Measurements from ENCODE around the gene ZNF486.
"Not testable (repeated sequence)": the region's sequence is repeated elsewhere in the genome, so short reads cannot be mapped to it uniquely, and the experiment has no call there.

The ZNF486 gene

DNA sequence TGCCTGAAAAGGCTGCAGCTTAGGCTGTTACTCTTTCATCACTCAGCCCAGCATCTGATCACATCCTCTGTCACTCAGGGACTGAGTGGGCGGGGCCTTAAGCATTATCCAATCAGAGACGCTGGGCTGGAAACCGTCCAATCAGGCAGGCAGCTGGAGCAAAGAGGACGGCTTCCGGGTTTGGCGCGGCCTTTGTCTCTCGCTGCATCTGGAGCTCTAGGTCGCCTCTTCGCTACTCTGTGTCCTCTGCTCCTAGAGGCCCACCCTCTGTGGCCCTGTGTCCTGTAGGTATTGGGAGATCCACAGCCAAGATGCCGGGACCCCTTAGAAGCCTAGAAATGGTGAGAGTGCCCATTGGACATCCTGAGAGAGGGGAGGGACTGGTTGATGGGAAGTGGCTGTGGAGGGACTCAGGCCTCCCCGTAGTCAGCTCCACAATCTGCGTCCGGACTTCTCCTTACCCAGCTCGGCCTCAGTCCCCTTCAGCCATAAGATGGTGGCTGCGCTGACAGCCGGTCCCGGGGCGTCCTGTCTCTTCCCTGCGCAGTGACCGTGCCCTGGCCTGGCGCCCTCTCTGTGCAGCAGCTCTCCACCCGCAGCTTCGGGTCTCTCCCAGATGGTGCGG is at the start of gene ZNF486:
Gene ZNF486 (plus strand): TSS at position 195 of the 625 bp plus-strand sequence. CDS start 117 bp downstream, at position 312.
- DNase-seq: peak; percentile 79

DNA sequence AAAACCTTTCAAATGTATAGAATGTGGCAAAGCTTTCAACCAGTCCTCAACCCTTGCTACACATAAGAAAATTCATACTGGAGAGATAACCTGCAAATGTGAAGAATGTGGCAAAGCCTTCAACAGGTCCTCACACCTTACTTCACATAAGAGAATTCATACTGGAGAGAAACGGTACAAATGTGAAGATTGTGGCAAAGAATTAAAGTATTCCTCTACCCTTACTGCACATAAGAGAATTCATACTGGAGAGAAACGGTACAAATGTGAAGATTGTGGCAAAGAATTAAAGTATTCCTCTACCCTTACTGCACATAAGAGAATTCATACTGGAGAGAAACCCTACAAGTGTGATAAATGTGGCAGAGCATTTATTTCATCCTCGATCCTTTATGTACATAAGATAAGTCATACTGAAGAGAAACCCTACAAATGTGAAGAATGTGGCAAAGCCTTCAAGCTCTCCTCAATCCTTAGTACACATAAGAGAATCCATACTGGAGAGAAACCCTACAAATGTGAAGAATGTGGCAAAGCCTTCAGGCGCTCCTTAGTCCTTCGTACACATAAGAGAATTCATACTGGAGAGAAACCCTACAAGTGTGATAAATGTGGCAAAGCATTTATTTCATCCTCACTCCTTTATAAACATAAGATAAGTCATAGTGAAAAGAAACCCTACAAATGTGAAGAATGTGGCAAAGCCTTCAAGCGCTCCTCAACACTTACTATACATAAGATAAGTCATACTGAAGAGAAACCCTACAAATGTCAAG is 48.8 kb upstream of the ZNF486 start:
- DNase-seq: not testable (repeated sequence)

DNA sequence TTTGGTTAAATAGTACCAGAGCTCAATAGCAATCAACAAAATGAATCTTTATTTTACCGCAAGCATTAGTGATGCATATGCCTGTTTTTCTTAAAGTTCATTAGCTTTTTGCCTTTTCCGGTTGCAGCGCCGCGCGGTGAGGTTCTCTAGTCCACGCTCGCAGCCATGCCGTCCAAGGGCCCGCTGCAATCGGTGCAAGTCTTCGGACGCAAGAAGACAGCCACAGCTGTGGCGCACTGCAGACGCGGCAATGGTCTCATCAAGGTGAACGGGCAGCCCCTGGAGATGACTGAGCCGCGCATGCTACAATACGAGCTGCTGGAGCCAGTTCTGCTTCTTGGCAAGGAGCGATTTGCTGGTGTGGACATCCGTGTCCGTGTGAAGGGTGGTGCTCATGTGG is 42.1 kb upstream of the ZNF486 start:
- DNase-seq: no peak

DNA sequence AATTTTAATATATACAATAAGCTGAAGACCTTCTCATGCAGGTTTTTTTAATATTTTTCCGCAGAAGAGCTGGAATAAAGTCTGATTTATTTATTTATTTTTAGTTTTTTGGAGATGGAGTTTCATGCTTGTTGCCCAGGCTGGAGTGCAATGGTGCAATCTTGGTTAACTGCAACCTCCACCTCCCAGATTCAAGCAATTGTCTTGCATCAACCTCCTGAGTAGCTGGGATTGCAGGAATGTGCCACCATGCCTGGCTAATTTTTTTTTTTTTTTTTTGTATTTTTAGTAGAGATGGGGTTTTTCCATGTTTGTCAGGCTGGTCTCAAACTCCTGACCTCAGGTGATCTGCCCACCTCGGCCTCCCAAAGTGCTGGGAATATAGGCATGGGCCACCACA is 34.1 kb upstream of the ZNF486 start:
- not testable (repeated sequence) for DNase-seq

- DNase-seq: not testable (repeated sequence)
These were observed 29.3 kb upstream of the ZNF486 start for GRCh38 chr19:20137714-20138113.

- DNase-seq: no peak
These were observed 15.3 kb upstream of the ZNF486 start for GRCh38 chr19:20151617-20152145.

- DNase-seq: not testable (repeated sequence)
These were observed 14.5 kb upstream of the ZNF486 start for GRCh38 chr19:20152506-20152905.

- DNase-seq: no peak
These were observed 13.7 kb upstream of the ZNF486 start for GRCh38 chr19:20153281-20153680.

GRCh38 chr19:20154636-20155035 is 12.4 kb upstream of the ZNF486 start:
- no peak for DNase-seq

DNA sequence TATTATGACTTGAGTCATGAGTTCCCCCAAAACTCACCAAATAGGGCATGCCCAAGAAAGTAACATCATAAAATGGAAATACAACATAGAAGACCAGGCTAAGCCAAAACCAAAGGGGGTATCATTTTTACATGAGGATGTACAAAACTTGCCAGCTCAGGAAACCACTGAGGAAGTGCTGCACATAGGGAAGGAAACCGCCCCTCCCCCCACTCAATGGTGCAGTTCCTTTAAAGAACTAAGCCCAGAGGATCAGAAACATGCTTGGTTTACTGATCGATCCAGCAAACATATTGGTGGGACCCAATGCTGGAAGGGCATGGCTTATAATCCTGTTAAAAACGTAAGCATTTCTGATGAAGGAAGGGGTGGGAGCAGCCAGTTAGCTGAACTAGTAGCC is 4.2 kb upstream of the ZNF486 start:
- DNase-seq: no peak

DNA sequence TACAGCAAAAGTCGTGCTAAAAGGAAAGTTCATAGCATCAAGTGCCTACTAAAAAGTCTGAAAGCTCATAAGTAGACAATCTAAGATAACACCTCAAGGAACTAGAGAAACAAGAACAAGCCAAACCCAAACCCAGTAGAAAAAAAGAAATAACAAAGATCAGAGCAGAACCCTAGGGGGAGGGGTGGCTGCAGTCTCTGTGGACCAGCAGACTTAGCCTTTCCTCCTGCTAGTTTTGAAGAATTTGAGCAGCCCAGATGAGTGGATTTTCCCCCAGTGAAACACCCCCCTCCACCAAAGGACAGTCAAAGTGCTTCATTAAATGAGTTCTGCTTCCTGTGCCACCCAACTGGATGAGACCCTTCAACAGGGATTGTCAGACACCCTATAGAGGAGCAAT is 2.6 kb upstream of the ZNF486 start:
- DNase-seq: no peak

DNA sequence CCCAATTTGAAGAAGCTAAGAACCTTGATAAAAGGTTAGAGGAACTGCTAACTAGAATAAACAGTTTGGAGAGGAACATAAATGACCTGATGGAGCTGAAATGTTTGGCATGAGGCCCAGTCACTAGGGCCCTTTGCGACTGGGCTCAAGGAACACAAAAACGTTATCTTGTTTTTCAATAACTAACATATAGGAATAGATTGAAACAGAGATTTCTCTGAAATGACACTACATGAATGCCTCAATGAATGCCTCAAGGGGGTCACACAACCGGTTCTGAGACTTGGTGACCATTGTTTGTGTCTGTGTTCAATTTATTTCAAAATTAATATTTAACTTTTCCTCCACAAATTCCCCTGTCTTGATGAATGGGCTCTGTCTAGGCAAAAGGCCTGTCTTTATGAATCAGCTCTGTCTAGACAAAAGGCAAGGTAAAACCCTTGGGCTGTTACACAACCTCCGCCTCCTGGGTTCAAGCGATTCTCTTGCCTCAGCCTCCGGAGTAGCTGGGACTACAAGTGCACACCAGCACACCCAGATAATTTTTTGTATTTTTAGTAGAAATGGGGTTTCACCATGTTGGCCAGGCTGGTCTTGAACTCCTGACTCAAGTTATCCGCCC is 932 bp upstream of the ZNF486 start:
- DNase-seq: no peak

GRCh38 chr19:20167651-20168122 is 673 bp downstream of the ZNF486 start:
- DNase-seq: no peak

GRCh38 chr19:20171285-20171684 is 4.3 kb downstream of the ZNF486 start:
- DNase-seq: no peak

DNA sequence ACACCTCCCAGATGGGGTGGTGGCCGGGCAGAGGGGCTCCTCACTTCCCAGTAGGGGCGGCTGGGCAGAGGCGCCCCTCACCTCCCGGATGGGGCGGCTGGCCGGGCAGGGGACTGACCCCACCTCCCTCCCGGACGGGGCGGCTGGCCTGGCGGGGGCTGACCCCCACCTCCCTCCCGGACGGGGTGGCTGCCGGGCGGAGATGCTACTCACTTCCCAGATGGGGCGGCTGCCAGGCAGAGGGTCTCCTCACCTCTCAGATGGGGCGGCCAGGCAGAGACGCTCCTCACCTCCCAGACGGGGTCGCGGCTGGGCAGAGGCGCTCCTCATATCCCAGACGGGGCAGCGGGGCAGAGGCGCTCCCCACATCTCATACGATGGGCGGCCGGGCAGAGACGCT is 8.8 kb downstream of the ZNF486 start:
- not testable (repeated sequence) for DNase-seq

- DNase-seq: not testable (repeated sequence)
These were observed 12.9 kb downstream of the ZNF486 start for GRCh38 chr19:20179956-20180355.

GRCh38 chr19:20182222-20182785 is 15.3 kb downstream of the ZNF486 start:
- no peak for DNase-seq

- DNase-seq: no peak
These were observed 19.2 kb downstream of the ZNF486 start for GRCh38 chr19:20186174-20186573.

DNA sequence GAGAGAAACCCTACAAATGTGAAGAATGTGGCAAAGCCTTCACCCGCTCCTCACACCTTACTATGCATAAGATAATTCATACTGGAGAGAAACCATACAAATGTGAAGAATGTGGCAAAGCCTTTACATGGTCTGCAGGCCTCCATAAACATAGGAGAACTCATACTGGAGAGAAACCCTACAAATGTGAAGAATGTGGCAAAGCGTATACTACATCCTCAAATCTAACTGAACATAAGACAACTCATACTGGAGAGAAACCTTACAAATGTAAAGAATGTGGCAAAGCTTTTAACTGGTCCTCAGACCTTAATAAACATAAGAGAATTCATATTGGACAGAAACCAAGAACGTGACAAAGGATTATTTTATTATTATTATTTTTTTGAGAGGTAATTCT is 30.7 kb downstream of the ZNF486 start:
- no peak for DNase-seq

DNA sequence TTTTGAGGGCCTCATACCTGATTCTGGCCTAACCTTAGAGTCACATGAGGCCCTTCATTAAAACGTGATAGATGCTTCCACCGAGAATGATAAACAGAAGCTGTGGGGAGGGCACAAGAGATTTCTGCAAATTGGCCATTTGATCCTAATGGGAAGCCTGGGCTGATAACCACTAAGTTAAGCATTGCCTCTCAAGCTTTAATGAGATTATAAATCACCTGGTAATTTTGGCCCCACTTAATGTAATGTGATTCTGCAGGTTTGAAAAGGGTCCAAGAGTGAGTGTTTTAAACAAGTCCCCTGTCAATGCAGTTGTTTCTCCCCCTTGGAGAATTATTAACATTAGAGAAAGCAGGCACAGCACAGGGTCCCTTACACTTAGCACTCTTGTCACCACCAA is 42.0 kb downstream of the ZNF486 start:
- no peak for DNase-seq

DNA sequence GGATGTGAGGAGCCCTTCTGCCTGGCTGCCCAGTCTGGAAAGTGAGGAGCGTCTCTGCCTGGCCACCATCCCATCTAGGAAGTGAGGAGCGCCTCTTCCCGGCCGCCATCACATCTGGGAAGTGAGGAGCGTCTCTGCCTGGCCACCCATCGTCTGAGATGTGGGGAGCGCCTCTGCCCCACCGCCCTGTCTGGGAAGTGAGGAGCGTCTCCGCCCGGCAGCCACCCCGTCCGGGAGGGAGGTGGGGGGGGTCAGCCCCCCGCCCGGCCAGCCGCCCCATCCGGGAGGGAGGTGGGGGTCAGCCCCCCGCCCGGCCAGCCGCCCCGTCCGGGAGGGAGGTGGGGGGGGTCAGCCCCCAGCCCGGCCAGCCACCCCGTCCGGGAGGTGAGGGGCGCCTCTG is 47.4 kb downstream of the ZNF486 start:
- DNase-seq: not testable (repeated sequence)

GRCh38 chr19:20221605-20222004 is 54.6 kb downstream of the ZNF486 start:
- DNase-seq: not testable (repeated sequence)

DNA sequence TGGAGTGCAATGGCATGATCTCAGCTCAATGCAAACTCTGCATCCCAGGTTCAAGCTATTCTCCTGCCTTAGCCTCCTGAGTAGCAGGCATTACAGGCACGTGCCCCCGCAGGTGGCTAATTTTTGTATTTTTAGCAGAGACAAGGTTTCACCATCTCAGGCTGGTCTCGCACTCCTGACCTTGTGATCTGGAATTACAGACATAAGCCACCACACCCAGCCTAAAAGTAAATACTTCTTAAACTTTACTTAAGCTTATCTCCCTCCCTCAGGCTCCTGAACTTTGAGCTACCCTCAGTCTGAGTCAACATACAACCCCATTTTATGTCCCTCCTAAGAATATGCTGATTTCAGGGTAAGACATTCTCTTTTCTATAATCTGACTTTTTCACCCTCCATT is 66.1 kb downstream of the ZNF486 start:
- DNase-seq: no peak

Data from activated CD4-positive, alpha-beta T cell treated with anti-CD3 and anti-CD28 coated beads for 1 hour (primary cell).